Left ventricle myocardium superior (tissue), 1 donor: ENCODE data around the gene RPIA. TPM values are rescaled to one million over a fixed set of nuclear protein-coding genes. Genes with fewer than 3 reads are reported as not detected.

Experiments
- ATAC-seq: fragments of 200-7000 bp; cut with Tn5 transposase; one replicate; pipeline ENCODE4 v1.9.1; 2020; ENCODE audit warnings: mild to moderate bottlenecking, moderate library complexity
- DNase-seq: peaks from one replicate; pipeline ENCODE4 v3.0.0-alpha.2; 2020
- intact Hi-C: fragments of 100-400 bp; cut with micrococcal nuclease; formaldehyde crosslinking; loops from one replicate; pipeline ENCODE4 v1.11.0; 2022
- total RNA-seq: library from RNA; stranded (reverse); fragmentation: NEBNext Ultra II Directional; extraction: Animal tissue kit (Norgen Biotek cat#: 25700); gene quantifications from one replicate; pipeline ENCODE4 v1.2.1, GENCODE V29; 2021
- donor health status: DM: no; HTN: yes; CAD: no; lungs with severe emphysema.

RPIA gene
- total RNA-seq, 1 donor from 2014 or later, result 19.1 TPM

- ATAC-seq, result no peak
- intact Hi-C loops, result no loop called here
- DNase-seq, result no peak
These were observed 10.6 kb upstream of the RPIA start for GRCh38 chr2:88680916-88681315.

DNA sequence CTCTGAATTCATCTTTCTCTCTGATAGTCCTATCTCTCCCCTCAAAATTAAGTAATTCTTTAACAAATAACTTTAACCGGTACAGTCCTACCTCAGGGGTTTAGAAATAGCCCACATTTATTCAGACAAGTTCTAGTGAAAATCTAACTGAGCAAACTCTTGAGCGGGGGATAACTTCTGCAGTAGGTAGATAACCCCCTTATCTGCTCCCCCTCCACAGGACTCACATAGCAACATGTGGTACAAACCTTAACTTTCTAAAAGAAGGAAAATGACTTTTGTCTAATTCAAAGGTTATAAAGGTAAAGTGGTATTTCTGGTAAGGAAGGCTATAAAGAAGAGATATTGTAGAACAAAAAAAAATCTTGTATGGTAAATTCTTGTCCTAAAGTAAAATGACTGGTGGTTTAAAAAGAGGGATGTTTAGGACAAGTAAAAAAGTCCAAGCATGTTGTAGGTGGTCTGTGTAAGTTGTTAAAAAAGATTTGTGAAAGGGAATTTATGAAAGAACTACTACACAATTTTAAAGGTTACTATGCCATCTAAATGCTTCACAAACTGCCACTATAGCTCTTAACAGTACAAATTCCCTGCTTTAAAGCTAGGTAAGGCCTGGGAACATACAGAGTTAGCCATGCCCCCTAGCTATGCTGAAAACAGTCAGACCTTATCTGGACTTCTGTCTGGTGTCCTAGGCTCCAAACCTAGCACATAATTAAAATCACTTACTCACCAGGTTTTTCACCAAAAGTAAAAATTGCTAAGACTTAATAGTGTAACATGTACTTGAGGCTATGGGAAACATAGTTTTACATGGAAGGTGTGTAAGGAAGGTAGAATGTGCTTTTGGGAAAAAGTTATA lies 8.1 kb upstream of the RPIA start:
- intact Hi-C loops, result no loop called here
- ATAC-seq, result no peak
- DNase-seq, result no peak

GRCh38 chr2:88684519-88684918 lies 7.0 kb upstream of the RPIA start:
- ATAC-seq (no peak), DNase-seq (no peak)
- intact Hi-C loops, result no loop called here

DNA sequence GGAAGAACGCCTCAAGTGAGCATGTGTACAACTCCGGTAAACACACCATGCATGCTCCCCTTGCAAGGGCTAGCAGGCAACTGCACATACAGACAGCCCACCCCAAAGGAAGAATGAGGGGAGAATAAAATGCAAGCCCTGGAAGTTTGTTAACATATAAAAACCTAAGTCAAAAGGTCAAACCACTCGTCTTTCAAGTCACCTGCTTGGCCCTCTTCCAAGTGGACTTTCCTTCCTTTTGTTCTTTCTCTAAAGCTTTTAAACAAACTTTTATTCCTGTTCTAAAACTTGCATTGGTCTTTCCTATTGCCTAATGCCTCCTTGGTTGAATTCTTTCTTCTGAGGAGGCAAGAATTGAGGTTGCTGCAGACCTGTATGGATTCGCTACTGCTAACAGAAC lies 5.2 kb upstream of the RPIA start:
- intact Hi-C loops, result no loop called here
- DNase-seq (no peak), ATAC-seq (no peak)

GRCh38 chr2:88687384-88687783 lies 4.1 kb upstream of the RPIA start:
- intact Hi-C loops, result no loop called here
- no peak for DNase-seq
- ATAC-seq, result no peak

DNA sequence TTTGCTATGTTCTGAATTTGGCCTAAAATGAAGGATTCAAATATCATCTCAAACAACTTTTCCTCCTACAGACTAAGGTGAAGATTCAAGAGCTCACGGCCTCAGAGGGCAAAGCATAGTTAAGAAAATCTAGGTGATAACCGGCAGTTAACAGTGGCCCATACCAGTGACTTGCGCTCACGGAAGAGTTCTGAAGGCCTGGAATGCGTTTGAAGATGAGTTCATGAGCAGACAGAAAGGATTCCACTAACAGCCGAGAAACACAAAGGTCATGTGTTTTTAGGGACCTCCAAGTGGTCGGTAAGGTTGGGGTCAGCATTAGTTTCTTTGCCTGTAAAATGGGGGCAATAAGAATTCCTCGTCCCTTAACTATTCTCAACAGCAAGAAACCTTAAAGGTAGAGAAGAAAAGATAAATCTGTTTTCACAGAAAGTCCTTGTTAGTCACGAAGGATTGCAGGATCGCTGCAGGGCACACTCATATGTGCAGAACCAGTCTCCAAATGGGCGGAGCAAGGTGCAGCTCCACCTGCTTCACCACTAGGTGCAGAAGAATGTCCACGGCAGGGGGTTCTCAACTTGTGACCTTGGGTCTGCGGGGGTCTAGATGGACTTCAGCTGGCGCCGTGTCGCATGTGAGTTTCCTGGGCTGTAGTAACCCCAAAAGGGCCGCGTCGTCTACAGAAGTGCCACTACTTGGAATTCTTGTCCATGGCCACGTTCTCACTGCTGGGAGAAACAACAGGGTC lies 708 bp upstream of the RPIA start:
- intact Hi-C loops, result loop anchor here (2.0 kb wide), 1 partner anchor 64 kb away; the partner anchor contains the start of gene EIF2AK3
- ATAC-seq (peak; percentile 3), DNase-seq (peak; percentile 43)

GRCh38 chr2:88692187-88692586 lies 714 bp downstream of the RPIA start:
- DNase-seq (peak; percentile 35), ATAC-seq (no peak)
- intact Hi-C loops, result no loop called here

DNA sequence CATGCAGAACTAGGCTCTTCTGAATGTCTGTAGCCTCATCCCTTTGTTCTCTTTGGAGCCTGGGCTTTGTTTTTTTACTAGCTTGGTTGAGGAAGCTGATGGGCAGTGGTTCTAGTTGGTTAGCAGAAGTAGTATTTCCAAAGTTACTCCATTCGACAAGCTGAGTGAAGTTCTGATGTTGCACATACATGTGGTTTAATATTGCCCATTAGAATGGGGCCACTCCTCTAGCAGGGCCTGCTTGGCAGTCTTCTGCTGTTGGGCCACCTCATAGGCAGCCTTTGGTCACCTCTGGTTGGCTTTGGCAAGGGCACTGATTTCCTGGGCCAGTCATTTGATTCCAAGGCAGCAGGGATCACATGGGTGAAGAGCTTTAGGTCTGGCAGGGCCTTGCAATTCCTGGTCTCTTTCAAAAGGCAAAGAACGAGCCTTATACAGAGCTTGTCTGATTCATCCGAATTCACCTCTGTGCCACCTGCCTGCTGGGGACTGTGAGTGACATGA lies 2.5 kb downstream of the RPIA start:
- DNase-seq (no peak), ATAC-seq (no peak)
- intact Hi-C loops, result no loop called here

DNA sequence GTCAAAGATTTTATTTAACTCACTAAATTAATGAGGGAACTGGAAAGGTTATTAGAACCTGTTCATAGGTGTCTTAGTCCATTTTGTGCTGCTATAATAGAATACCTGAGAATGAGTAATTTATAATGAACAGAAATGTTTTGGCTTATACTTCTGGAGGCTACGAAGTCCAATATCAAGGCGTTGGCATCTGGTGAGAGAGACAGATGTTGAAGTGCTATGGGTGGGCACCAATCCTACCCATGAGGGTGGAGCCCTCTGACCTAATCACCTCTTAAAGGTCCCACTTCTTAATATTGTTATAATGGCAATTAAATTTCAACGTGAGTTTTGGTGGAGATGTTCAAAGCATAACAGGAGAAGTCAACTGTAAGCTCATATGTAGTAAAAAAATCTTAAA lies 5.1 kb downstream of the RPIA start:
- DNase-seq (no peak), ATAC-seq (no peak)
- intact Hi-C loops, result no loop called here

DNA sequence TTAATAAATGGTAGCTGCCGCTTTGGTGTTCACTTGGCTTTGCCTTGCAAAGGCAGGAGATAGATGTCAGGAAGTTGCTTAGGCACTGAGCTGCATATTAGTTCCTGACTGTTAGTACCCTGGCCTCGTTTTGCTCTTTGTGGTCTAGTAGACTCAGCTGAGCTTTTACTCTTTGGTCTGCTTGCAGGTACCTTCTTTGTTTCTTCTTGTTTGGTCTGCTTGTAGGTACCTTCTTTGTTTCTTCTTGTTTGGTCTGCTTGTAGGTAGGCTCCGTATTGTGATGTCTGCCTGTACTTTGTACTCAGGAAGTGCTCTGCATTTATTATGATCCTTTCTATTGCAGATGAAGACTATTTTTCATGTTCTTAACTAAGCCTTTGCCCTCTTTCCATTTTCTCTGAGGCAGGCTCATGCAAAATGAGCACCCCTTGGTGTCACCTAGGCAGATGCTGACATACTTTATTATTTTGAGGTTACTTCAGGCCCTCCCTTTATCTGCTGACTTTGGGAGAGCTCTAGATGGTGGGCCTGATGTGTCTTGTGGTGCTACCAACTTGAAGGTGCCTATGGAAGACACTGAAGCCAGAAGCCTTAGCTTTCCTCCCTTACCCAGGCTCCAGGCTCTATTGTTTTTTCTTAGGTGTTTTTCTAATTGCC lies 6.0 kb downstream of the RPIA start:
- no peak for DNase-seq
- no peak for ATAC-seq
- intact Hi-C loops, result no loop called here

GRCh38 chr2:88698027-88698413 lies 6.5 kb downstream of the RPIA start:
- intact Hi-C loops, result no loop called here
- DNase-seq, result no peak
- no peak for ATAC-seq

DNA sequence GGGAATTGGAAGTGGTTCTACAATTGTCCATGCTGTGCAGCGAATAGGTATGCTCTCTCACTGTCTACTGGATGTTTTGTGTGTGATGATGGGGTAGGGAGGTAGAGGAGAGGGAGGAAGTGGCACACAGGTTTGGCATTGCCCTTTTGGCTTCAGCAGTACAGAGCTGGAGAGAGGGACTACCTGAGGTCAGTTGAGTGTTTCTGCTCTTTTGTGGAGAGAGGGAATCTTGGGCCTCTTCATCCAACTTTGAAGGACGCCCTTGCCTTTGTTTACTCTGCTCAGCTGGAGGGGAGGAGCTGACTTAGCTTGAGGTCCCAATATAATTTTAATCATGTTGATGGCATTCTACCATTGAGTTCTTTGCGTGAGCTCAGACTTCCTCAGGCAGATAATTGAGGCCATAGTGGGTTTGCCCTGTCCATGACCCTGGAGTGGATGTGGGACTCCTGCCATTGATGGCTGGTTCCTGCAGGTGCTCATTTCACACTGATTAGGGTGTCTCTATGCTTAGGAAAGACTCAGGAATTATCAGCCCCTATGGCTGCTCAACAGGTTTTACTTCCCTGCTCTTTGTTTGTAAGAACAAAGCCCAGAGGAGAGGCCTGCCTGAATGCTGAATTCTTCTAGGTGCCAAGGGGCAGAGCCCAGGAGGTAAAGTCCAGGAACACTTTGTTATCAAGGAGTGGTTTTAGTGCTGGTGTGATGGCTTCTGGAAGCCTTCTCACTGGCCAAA lies 7.2 kb downstream of the RPIA start:
- peak; percentile 57 for ATAC-seq
- no peak for DNase-seq
- intact Hi-C loops, result no loop called here

DNA sequence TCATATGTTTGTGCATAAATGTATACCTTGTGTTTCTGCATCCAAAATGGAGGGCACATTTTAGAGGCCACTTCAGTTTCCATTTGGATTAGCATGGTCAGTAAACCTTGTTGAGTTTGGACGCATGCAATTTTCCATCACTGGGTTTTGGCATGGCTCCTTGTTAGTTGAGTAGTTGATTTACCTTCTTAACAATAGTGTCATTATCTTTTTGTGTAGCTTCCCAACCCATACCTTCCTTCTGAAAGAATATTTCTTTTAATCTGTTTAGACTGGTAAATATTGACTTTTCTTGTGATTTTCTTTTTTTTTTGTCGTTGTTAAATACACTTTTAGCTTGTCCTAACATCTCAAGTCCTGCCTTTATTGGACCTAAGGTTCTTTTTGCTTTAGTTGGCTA lies 15.5 kb downstream of the RPIA start:
- no peak for ATAC-seq

DNA sequence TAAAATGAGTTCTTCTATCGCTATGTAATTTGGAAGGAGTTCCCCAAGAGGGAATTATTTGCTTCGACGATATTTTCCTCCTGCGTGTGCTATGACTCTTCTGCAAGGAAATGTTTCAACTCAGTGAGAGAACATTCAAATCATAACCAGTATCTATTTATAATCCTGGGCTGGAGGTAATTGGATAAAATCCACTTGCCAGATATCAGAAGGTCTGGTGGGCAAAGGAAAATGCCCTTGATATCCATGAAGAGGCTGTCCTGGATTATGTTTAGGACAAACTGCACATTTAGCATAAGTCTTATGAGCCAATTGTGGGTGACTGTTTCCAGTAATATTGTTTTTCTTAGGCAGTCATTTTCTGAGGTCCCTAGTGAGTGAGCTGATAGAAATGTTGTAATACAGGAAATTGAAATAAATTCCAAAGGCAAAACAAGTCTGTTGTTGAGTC lies 17.7 kb downstream of the RPIA start:
- intact Hi-C loops, result no loop called here
- ATAC-seq, result peak; percentile 72

More for the DNA sequence above, 15.5 kb downstream of the RPIA start:
- intact Hi-C loops, result no loop called here
- no peak for DNase-seq

GRCh38 chr2:88711289-88711688 lies 19.8 kb downstream of the RPIA start:
- intact Hi-C loops, result no loop called here
- no peak for ATAC-seq

More for the DNA sequence above, 17.7 kb downstream of the RPIA start:
- no peak for DNase-seq

DNA sequence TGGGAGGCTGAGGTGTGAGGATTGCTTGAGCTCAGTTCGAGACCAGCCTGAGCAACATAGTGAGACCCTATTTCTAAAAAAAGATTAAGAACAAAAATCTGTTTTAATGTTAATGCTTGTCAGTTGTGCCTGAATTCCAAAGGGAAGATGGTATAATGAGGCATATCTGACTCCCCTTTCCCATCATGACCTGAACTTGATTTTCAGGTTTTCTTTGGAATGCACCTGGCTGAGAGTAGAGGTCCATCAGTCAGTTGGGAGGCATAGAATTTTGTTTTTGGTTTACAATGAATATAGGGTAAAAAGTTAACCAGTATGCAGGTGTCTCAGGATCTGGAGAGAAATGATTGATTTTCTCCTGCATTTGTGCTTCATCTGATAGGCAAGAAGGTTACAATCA lies 20.4 kb downstream of the RPIA start:
- DNase-seq, result no peak
- no peak for ATAC-seq
- intact Hi-C loops, result no loop called here

More at GRCh38 chr2:88711289-88711688, 19.8 kb downstream of the RPIA start:
- DNase-seq, result no peak

DNA sequence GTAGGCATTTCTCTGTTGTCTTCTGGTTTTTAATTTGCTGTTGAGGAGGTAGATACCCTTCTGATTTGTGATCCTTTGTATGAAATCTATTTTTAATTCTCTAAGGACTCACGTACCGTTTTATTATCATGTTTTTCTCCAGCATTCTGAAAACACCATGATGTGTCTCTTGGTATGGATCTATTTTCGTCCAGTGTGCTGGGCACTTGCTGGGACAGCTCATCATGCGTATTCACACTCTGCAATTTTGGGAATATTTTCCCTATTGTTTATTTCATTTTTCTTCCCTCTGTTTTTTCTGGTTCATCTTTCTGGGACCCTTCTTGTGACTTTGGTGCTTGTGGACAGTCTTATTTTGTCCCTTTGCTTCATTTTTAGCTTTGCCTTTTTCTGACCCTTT lies 21.9 kb downstream of the RPIA start:
- ATAC-seq (peak; percentile 47), DNase-seq (no peak)

GRCh38 chr2:88714667-88715066 lies 23.2 kb downstream of the RPIA start:
- intact Hi-C loops, result no loop called here
- DNase-seq (no peak), ATAC-seq (peak; percentile 60)

More for the DNA sequence above, 21.9 kb downstream of the RPIA start:
- intact Hi-C loops, result no loop called here

GRCh38 chr2:88720399-88720798 lies 28.9 kb downstream of the RPIA start:
- ATAC-seq, result no peak
- intact Hi-C loops, result no loop called here
- no peak for DNase-seq
